T-helper 9 cell (primary cell): ENCODE data around the gene TMEM238L.
A peak's percentile ranks its signal among the peaks of the same experiment; 100 is the strongest.
"Not testable (repeated sequence)": the region's sequence is repeated elsewhere in the genome, so short reads cannot be mapped to it uniquely, and the experiment has no call there.

Experiments used
- DNase-seq: peaks from one replicate; pipeline ENCODE4 v3.0.0-alpha.2; 2020
- total RNA-seq, 2 donors: gene quantifications; one replicate each; lab custom pipeline; 2026; lab: John Stamatoyannopoulos, UW

TMEM238L gene, protein sequence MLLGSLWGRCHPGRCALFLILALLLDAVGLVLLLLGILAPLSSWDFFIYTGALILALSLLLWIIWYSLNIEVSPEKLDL
- 0 reads per million in 2 donors for total RNA-seq

DNA sequence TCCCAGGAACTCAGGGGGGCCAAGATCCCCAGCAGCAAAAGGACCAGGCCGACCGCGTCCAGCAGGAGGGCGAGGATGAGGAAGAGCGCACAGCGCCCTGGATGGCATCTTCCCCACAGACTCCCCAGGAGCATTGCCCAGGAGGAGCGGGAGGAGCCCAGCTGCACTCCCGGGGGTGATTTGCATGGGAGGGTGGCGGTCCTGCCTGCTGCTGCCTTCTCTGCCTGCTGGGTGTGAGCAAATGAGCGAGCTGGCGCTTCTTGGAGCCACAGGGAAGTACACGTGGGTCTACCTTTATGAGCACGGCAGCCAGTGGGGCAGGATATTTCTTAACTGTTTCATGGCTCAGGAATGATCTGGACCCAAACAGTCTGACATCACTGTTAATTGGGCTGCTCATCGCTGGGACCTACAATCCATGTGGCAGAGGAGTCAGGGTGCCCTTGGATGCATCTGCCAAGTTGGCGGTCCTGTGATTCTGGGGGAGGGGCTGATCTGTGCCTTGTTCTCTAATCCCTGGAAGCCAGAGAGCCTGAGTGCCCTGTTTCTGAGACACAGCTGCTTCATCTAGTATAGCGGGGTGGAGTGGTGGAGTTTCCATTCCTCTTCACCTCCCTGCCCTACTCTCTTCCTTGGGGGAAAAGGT, at the start of gene TMEM238L:
Gene TMEM238L (minus strand): TSS at position 270 of the 646 bp plus-strand sequence. CDS start 136 bp downstream, at position 134.
- DNase-seq = no peak

DNA sequence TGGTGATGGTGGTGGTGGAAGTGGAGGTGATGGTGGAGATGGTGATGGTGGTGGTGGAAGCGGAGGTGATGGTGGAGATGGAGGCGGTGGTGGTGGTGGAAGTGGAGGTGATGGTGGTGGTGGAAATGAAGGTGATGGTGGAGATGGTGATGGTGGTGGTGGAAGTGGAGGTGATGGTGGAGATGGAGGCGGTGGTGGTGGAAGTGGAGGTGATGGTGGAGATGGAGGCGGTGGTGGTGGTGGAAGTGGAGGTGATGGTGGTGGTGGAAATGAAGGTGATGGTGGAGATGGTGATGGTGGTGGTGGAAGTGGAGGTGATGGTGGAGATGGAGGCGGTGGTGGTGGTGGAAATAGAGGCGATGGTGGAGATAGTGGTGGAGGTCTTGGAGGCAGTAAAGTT, 42.7 kb upstream of the TMEM238L start:
- not testable (repeated sequence) for DNase-seq

DNA sequence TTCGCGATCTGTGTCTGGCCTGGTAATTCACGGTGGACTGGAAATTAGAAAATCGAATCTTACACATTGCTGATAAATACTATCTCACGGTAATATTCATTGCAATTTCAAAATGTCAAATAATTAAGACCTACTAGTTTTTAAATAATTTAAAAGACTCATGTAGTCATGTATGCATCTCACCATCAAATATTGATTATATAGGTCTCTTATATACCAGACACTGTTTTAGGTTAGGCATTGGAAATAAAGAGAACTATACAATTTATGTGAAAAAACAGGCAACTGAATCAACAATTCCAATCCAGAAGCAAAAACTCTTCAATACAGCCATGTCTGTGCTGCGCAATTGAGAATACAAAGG, 41.5 kb upstream of the TMEM238L start:
- DNase-seq = no peak

DNA sequence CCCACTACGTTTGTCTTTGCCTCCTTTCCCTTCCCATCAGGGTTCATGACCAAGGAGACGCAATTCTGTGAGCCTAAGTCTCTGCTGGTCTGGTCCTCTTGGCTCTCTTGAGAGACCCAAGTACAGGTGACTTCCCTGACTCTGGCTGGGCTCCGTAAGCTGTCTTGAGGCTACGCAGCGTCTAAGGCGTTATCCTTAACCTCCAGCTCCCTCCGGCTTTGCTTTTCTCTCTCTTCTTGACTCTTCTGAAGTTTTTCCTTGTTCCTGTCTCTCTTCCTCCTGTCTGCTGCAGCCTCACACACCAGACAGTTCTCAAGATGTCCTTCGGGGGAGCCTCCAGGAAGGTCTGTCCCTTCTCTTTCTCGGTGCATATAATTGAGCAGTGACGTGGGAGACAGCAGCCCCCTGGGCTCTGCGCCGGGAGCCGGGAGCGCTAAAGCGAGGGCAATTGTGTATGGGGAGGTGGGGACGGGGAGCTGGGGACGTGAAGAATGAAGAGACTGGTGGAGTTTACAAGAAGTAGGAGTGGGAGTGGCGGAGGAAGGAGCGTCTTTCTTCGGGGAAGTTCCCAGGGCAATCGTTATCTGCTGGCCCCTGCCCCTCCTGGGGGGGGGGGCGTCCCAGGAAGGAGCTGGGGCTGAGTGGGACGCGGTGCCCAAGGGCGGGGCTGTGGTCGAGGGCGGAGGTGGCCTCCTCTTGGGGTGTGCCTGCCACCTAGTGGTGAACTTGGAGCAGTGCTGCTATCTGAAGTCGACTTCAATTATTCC, 40.9 kb upstream of the TMEM238L start:
- DNase-seq = peak; percentile 54

DNA sequence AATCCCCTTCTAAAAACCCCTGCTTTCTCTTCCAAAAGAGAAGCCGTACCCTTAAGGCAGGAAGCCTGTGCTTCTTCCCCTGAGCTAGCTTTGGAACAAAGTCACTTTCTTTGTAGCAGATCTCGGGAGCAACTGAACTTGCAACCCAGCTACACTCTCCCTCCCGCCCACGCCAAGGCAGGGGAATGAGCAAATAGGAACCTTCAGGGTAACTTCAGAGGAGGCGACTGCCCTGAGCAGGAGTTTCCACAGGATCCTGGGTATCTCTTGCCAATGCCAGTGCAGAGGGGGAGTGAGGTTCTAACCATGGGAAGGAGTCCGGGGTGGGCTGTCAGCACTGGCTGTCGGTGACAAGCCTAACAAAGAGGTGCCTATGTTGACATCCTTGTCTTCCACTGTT, 39.9 kb upstream of the TMEM238L start:
- no peak for DNase-seq

DNA sequence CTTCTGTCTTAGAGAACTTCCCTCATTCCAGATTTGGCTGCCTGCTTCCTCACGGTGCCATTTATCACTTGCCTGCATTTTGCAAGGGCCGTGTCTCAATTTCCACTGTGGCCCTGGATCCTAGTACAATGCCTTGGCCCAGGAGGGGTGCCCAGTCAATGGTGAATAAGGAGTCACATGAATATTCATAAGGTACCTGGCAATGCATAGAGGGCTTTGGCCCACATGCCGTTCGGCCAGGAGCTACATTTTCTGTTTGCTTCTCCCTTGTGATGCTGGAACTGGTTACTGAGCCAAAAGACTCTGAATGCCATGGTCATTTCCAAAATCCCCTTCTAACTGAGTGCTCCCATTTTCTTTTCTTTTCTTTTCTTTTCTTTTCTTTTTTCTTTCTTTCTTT, 38.8 kb upstream of the TMEM238L start:
- no peak for DNase-seq

DNA sequence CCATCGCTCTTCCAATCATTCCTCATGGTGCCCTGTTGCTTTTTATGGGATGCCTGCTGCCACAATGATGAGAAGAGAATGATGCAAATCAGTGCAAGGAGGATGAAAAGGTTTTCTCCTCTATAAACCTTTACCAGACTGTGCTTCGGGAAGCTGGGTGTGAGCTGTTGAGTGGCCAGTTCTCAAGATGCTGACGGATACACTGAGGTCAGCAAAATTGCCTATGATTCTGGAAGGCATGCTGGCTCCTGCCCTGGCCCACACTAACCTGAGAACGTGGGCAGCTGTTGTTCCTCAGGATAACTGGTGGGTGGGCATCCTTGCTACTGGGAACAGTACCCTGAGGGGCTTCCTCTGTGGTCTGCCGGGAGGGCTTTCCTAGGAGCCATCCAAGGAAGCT, 34.8 kb upstream of the TMEM238L start:
- DNase-seq = no peak

DNA sequence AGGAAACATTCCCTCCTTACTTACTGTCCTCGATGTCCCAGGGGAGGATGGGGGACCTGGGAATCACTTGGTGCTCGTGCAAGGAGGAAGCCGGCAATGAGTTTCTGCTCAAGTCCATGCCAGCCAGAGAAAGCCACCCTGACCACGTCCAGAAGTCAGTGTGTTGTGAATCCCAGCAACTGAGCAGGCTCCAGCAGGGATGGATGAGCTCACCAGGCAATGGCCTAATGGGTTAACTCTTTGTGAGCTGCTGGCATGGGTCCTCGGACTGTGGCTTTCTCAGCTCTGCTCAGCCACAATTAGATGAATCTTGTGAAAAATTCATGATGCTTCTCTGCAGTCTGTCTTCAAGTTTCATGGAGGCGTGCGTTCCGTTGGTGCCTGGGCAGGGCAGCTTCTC, 34.0 kb upstream of the TMEM238L start, which contains the start of gene PIRT:
Gene PIRT (minus strand): TSS at position 167 of the 400 bp plus-strand sequence. CDS start 12,442 bp downstream, outside the sequence.
- no peak for DNase-seq

DNA sequence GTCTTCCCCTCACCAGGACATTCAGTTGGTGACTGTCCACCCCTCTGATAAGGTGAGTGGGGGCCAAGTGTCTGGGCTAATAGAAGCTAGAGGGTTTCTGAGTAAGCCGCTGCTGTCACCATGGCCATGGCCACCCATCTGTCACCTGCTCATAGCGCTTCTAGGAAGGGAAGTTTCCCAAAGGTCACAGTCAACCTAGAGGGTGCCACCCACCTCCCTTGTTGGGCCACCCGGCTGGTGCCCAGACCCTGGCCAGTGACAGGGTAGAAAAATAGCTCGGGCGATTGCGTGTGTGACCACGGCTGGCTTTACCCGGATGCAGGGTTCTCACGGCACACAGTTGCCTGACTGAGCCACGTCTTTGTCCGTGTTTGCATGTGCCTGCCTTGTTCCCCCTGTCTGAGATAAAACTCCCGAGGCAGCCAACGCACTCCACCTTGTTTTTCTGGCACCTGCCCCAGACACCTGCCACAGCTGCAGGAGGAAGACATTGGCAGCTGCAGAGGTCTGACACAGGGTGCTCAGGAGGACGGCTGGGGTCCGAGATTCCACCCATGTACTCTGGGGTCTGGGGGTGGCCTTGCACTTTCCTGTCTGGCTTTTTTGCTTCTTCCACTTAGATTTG, 33.2 kb upstream of the TMEM238L start:
- DNase-seq = no peak

DNA sequence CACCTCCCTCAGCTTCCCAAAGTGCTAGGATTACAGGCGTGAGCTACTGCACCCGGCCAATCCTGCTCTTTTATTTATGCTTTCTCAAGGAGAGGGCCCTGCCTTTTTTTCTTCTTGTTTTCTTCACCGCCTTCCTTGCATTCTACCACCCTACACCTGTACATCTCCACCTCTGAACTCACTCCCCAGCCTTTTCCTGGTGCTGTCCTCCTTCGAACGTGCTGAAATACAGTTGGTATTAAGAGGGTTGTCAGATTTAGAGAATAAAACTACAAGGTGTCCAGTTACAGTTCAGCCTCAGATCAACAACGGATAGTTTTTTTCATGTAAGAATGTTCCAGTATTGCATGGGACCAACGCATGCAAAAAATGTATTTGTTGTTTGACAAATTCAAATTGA, 32.2 kb upstream of the TMEM238L start:
- DNase-seq = no peak

DNA sequence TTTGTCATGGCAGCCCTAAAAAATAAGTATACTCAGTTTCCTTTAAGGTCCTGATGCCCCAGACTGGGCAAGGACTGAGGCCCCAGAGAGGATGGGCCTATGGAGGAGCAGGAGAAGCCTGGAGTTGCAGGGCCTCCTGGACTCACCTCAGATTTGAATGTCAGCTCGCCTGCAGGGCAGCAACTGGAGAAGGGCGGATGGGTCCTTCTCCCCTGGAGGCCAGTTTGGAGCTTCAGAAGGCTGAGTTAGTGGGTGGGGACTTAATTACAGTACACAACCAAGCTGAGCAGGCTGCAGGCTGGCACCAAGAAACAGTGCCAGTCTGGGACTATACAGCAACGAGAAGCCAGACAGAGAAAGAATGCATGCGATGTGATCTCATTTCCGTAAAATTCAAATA, 27.8 kb upstream of the TMEM238L start:
- DNase-seq = no peak

DNA sequence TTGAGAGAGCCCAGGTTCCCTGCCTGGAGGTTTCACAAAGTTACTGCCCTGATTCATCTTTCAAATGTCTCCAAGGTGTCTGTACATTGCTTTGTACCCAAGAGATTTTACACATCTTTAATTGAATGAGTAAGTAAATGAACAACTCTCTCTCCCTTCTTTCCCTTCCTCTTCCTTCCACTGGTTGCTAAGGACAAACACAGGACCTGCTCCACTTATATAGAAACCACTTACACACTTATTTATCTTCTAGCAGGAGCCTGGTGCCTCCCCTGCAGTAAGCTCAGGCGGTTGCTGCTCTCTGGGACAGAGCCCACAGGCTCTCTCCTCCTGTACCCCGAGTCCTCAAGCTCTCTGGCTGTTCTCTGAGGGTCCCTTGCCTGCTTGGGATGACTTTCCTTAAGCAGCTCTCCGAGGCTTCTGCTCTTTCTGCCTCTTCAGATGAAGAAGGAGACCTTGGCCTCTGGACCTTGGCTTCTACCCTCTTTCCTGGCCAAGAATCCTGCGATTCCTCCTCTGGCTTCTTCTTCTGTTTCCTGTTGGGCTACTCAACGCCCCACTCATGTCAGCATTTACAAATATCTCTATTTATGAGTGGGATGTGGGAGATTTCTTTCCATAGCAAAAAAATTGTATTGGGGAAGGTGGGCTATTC, 24.1 kb upstream of the TMEM238L start:
- no peak for DNase-seq

DNA sequence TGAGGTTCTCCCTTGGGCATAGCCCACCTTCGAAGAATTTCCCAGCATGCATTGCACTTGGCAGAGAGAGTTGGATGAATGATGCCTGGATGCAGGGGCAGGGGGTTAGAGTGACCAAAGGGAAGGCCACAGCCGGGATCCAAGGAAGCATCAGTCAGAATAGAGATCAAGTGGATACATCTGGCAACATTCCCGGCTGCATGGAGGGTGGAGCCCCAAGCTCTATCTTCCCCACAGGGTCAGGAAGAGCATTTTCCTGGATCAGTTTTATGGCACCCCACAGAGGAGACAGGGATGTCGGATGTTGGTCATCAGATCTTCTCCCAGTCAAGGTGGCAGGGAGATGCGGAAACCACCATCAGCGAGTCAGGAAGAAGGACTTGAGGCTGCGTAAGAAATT, 21.0 kb upstream of the TMEM238L start:
- DNase-seq = no peak

DNA sequence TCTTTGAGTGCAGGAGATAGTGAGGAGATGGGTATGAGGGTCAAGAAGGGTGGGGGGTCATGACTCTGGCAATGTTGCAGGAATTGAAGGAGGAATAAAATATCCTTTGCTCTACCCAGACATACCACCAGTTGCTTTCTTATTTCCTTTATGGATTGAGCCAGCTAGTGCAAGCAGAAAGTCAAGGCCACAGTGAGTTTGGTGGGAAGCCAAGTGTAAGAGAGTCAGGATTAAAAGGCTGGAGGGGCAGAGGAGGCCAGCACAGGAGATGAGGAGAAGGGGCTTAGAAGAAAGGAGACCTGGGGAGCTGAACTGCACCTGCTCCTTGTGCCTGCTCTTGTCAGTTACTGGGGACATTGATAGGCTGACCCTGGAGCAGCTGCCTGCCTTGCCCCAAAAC, 17.9 kb upstream of the TMEM238L start:
- no peak for DNase-seq

DNA sequence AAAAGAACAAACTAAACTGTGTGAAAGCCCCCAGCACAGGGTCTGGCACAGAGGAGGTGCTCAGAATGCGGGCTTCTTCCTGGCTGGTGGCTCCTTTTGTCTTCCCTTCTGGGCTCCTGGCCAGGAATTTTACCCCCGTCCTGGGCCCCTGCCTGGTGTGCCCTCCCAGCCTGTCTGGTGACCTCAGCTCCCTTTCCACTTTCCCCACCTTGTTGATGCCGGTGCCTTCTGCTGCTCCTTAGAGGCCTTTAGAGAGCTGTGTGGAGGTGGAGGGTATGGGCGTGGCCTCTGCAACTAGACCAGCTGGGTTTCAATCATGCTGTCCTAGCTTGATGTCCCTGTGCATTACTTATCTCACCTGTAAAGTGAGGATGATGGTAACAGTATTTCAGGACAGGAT, 17.2 kb upstream of the TMEM238L start:
- no peak for DNase-seq

DNA sequence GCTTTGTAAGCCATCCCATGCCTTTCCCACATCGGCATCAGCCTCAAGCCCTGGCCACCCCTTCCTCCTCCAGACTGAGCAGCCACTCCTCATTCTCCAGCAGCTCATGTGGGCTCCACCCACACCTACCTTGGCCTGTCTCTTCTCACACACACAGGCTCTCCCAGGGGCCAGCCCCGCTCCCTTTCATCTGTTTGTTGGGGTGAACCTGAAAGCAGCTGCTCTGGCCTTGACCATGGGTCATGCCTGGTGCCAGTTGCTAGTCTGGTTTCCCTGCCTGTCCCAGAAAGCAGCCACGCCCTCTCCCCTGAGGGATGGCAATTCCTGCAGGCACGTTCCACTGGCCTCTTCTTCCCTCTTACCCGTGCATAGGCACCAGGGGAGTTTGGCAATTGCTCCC, 11.4 kb upstream of the TMEM238L start:
- DNase-seq = no peak

DNA sequence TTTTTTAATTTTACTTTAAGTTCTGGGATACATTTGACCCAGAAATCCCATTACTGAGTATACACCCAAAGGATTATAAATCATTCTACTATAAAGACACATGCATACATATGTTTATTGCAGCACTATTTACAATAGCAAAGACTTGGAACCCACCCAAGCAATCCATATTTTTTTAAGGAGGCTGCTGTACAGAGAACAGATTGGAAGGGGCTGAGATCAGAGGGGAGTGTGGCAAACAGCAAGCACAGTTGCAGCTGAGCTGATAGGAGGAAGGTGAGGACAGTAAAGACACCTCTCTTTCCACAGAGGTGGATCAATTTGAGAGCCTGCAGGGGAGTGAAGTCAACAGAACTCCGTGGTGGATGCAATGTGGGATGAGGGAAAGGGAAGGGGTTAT, 10.2 kb upstream of the TMEM238L start:
- no peak for DNase-seq

DNA sequence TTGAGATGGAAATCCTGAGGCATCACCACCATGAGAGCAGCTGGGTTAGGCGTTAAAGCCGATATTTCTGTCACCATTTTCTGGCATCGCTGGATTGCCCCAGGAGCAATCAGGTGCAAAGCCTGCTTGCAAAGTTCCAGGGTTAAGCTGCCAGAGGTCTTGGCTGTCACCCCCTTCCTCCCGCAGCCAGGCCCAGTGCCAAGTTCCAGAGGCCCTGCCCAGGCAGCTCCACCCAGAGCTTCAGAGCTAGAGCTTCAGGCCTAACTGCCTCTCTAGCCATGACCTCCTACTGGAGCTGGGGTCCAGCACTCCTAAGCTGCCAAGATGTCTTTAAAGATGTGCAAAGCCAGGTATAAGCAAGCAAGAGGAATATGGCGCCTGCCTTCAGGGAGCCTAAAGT, 8.8 kb upstream of the TMEM238L start:
- DNase-seq = no peak

DNA sequence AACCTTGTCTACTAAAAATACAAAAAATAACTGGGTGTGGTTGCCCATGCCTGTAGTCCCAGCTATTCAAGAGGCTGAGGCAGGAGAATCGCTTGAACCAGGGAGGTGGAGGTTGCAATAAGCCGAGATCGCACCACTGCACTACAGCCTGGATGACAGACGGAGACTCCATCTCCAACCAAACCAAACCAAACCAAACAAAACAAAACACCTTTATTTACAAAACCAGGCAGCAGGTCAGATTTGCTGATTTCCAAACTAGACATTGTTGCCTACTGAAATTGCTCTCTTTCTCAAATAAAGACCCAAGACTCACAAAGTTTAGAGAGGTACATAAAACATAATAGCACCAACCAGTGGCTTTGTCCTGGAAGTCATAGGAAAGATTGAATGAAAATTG, 5.7 kb upstream of the TMEM238L start:
- DNase-seq = no peak

DNA sequence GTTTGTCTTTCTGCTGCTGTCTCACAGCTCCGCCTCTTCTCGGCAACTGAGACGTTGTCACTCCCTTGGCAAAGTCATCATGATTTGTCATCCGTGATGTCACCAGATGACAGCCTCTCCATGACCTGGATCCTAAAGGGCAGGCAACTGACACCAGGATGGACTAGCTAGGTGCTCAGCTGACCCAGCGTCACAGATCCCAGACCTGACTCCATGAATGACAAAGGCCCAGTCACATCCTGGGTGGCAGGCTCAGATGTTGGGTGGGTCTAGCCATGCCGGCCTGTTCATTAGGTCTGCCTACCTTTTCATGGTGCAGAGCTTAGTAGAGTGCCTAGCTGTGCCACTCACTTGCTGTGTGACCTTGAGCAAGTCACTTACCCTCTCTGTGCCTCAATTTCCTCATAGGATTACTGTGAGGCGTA, 3.8 kb upstream of the TMEM238L start:
- DNase-seq = no peak

DNA sequence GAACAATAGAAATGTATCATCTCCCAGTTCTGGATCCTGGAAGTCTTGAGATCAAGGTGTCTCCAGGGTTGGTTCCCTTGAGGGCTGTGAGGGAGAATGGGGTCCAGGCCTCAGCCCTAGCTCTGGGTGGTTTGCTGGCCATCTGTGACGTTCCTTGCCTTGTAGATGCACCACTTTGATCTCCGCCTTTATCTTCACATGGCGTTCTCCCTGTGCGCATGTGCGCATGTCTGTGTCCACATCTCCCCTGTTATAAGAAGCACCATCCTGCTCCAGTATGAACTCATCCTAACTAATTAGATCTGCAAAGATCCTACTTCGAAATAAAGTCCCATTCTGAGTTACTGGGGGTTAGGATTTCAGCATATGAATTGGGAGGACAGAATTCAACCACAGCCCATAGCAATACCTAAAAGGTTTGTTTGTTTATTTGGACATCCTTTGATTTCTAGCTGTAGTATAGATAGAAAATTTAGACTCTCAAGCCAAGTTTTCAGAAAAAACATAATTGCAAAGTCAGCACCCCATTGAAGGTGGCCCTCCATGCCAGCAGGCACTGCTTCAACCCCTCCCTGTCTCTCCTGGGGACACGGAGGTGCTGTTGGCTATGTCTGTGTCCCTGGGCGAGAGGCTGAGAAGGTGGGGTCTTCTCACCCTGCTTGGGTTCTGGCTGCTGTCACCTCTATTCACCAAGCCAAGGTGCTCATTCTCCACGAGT, 2.8 kb upstream of the TMEM238L start:
- DNase-seq = no peak

DNA sequence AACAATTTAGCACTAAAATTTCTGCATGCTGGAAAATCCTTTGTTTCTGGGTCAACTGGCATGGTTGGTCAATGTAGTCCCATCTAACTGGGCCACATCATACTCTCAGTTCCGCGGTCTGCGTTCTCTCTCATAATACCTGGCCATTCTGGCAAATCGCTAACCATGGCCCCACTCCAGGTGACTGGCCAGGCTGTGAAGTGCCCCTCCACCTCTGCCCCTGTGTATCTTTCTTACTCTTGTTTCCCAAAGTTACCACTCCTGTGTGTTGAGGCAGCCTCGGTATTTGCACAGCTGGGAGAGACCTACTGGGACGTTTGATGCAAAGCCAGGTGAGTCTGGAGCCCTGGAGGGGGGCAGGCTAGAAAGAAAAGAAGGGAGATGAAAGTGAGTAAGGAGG, 2.0 kb upstream of the TMEM238L start:
- no peak for DNase-seq

DNA sequence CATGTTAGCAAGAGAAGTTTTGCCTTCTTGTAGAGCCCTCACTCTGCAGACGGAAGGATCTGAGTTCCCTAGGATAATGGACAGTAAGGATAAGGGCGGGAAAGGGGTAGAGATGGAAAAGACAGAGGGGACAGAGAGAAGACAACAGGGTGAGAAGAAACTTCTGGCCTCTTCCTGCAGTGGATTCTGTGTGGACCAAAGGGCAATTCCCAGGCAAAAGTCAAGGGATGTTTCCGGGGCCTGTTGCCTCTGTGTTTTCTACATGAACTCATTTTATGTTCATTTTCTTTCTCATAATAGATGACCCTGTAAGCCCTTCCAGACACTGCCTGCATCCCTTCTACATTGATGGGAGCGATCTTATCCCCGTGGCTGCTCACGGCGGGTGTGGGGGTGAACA, 647 bp upstream of the TMEM238L start:
- DNase-seq = no peak
